ENCODE data around the gene MARCHF6.
A peak's percentile ranks its signal among the peaks of the same experiment; 100 is the strongest.
"Not testable (repeated sequence)": the region's sequence is repeated elsewhere in the genome, so short reads cannot be mapped to it uniquely, and the experiment has no call there.

MARCHF6 gene

GRCh38 chr5:10366310-10367272 is 13.1 kb downstream of the MARCHF6 start:
- TF ChIP-seq JUND (IDR thresholded peaks at IDR 0.05; ENCODE audit: low read depth) = no peak
- peak in 1 of 2 experiments; percentile 58 for DNase-seq (ENCODE audit: low read depth in 1 of 2, low spot score in 1 of 2)
- in situ Hi-C loops (cut with HindIII; ENCODE audit: low pct_unique_long_range_greater_than_20kb, low sequenced_read_pairs) = no loop called here

DNA sequence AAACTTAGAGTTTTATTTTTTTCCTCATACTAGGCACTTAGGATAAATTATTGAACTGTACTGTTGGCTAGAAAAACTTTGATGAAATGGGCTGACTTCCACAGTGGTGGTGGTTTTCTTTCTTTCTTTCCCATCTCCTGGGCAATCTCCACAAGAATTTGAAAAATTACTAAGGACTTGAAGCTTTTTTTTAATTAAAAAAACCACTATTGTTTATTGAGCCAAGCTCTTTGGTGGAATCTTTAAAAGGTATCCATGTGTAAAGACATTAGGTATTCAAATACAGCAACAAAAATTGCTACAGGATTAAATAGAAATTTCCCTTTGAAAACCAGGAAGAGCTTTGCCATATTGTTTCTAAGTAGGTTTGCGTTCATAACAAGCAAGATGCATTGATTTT is 14.1 kb downstream of the MARCHF6 start:
- no peak for TF ChIP-seq JUND (IDR thresholded peaks at IDR 0.05; ENCODE audit: low read depth)
- in situ Hi-C loops (cut with HindIII; ENCODE audit: low pct_unique_long_range_greater_than_20kb, low sequenced_read_pairs) = no loop called here
- no peak for DNase-seq (ENCODE audit: low read depth in 1 of 2, low spot score in 1 of 2)

- in situ Hi-C loops (cut with HindIII; ENCODE audit: low pct_unique_long_range_greater_than_20kb, low sequenced_read_pairs) = no loop called here
- DNase-seq (ENCODE audit: low read depth in 1 of 2, low spot score in 1 of 2) = no peak
- no peak for TF ChIP-seq JUND (IDR thresholded peaks at IDR 0.05; ENCODE audit: low read depth)
Observed at GRCh38 chr5:10370931-10371330, 17.4 kb downstream of the MARCHF6 start.

DNA sequence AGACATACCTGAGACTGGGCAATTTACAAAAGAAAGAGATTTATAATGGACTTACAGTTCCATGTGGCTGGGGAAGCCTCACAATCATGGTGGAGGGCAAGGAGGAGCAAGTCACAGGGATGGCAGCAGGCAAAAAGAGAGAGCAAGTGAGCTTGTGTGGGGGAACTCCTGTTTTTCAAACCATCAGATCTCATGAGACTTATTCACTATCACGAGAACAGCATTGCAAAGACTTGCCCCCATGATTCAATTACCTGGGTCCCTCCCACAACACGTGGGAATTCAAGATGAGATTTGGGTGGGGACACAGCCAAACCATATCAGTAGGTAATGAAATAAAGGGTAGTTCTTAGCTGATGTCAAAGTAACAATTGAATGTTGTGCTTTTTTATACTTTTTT is 17.9 kb downstream of the MARCHF6 start:
- in situ Hi-C loops (cut with HindIII; ENCODE audit: low pct_unique_long_range_greater_than_20kb, low sequenced_read_pairs) = not testable (repeated sequence)

DNA sequence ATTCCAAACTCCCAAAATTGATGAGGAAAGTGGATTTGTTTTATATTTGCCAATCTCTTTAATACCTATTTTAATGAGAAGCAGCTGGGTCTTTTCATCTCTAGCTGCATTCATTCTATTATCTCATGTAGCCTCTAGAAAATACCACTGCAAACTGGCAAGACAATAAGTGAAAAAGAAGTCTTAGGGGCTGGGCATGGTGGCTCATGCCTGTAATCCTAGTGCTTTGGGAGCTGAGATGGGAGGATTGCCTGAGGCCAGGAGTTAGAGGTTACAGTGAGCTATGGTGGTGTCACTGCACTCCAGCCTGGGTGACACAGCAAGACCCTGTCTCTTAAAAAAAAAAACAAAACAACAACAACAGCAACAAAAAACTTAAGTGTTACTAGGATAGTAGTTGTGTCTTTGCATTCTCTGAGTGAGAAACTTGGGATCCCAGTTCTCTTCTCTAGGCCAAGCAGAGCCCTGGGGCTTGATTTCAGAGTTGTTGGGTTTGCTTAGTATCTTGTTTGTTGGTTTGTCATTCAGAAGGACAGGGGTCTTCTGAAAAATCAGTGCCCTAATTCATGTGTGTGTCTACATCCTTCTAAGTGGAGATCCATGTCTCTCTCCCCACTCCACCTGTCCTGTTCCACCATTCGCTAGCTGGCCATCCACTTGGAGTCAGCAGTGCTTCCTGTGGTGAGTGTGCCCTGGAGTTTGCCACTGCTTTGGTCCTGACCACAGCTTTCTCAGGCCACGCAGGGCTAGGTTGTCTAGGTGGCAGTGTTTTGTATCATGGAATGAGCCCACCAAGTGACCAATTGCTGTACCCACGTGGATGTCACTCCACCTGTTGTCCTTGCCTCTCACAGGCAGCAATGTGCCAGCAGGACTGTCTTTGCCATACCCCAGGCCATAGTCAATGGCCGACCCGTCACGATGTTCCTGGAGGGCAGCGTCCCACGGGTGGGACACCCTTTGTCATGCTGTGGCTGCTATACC is 19.5 kb downstream of the MARCHF6 start:
- no peak for TF ChIP-seq JUND (IDR thresholded peaks at IDR 0.05; ENCODE audit: low read depth)
- DNase-seq (ENCODE audit: low read depth in 1 of 2, low spot score in 1 of 2) = no peak
- in situ Hi-C loops (cut with HindIII; ENCODE audit: low pct_unique_long_range_greater_than_20kb, low sequenced_read_pairs) = no loop called here

More for the DNA sequence above, 17.9 kb downstream of the MARCHF6 start:
- DNase-seq (ENCODE audit: low read depth in 1 of 2, low spot score in 1 of 2) = not testable (repeated sequence)

DNA sequence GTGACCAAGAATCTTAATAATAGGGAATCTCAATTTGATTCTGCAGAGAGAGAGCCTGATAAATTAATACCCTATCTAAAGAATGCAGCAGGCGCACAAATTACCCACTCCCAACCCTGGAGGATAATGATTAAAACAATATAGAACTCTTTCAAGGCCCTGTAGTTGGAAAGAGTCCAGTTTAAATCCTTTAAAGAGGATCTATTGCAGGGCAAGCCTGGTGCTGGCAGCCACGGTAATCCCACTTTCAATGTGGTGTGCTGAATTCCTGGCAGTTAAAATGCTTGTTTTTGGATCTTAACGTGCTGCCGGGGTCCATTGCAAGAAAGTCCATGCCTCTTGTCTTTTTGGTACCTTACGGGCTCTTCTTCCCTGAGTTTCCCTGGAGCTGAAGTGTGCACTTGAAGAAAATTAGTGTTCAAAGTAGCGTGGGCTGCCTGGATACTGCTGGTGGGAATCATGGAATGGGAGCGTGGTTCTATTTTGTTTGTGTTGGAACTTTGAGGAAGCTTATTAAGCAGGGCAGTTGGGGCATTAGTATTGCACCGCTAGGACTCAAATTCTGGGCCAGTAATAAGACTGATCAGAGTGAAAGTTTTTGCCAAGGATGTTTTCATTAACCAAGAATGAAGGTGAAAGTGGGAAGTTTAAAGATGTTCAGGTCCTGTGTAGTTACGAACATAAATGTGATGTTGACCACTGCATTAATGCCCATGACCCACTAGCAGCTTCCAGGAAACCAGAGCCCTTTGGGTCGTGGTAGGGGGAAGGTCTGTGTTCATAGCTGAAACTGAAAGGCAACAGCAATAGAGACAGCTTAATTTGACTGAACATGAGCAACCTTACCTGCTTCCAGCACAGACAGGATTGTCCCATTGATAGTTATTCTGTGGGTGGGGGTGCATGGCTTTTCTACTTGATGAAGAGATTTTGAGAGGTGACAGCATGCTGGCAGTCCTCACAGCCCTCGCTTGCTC is 20.8 kb downstream of the MARCHF6 start:
- TF ChIP-seq JUND (IDR thresholded peaks at IDR 0.05; ENCODE audit: low read depth) = no peak
- in situ Hi-C loops (cut with HindIII; ENCODE audit: low pct_unique_long_range_greater_than_20kb, low sequenced_read_pairs) = no loop called here
- DNase-seq (ENCODE audit: low read depth in 1 of 2, low spot score in 1 of 2) = no peak

DNA sequence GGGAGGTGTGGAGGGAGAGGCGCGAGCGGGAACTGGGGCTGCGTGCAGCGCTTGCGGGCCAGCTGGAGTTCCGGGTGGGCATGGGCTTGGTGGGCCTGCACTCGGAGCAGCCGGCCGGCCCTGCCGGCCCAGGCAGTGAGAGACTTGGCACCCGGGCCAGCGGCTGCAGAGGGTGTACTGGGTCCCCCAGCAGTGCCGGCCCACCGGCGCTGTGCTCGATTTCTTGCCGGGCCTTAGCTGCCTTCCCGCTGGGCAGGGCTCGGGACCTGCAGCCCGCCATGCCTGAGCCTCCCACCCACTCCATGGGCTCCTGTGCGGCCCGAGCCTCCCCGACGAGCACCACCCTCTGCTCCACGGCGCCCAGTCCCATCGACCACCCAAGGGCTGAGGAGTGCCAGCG is 21.7 kb downstream of the MARCHF6 start:
- DNase-seq (ENCODE audit: low read depth in 1 of 2, low spot score in 1 of 2); in situ Hi-C loops (cut with HindIII; ENCODE audit: low pct_unique_long_range_greater_than_20kb, low sequenced_read_pairs): not testable (repeated sequence)

DNA sequence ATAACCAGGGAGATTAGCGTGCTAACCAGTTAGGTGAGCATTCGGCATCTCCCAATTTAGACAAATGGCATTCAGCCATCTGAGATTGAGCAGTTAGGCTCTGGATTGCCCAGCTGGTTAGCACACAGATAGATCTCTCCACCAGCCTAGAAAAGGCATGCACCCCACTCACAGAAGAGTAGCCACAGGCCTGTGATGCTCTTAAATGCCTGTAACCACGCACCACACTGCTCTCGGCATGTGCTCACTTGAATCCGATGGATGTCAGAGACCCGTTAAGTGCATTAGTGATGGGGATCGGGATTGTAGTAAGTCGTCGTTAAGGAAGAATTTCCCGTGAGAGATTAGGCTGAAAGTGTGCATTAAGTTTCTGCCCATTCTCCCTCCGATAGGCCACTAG is 23.0 kb downstream of the MARCHF6 start:
- TF ChIP-seq JUND (IDR thresholded peaks at IDR 0.05; ENCODE audit: low read depth) = no peak
- in situ Hi-C loops (cut with HindIII; ENCODE audit: low pct_unique_long_range_greater_than_20kb, low sequenced_read_pairs) = no loop called here

DNA sequence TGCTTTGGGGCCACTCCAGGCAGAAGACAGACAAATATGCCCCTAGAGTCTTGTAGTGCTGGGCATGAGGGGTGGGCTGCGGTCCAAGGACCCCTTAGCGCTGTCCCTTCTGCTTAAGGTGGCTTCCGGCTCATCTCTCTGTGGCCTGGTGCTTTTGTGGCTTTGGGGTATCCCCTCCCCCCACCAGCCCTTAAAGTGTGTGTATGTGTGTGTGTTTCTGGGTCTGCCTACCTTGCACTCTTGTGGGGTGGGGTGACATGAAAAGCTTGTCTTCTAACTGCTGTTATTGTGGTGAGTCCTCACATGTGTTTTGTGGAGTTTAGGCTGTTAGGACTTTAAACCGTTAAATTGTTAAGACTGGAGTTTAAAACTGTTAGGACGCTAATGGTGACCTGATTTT is 23.6 kb downstream of the MARCHF6 start:
- DNase-seq (ENCODE audit: low read depth in 1 of 2, low spot score in 1 of 2) = no peak
- in situ Hi-C loops (cut with HindIII; ENCODE audit: low pct_unique_long_range_greater_than_20kb, low sequenced_read_pairs) = no loop called here

More for the DNA sequence above, 23.0 kb downstream of the MARCHF6 start:
- DNase-seq (ENCODE audit: low read depth in 1 of 2, low spot score in 1 of 2) = no peak

DNA sequence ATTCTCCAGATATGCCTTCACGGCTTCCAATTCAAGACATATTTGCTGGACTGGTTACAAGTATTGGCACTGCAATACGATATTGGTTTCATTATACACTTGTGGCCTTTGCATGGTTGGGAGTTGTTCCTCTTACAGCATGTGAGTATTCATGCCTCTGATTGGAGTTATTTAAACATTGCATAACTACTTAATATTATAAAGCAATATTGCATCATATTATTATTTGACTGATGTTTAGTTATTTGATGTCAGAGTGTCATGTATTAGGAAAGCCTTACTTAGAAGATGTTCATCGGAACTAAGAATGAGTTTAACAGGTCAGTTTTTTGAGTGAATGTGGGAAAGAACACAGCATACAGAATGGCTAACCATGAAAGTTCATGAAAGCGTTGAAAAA is 28.3 kb downstream of the MARCHF6 start:
- DNase-seq (ENCODE audit: low read depth in 1 of 2, low spot score in 1 of 2) = no peak
- in situ Hi-C loops (cut with HindIII; ENCODE audit: low pct_unique_long_range_greater_than_20kb, low sequenced_read_pairs) = no loop called here
- no peak for TF ChIP-seq JUND (IDR thresholded peaks at IDR 0.05; ENCODE audit: low read depth)

More for the DNA sequence above, 23.6 kb downstream of the MARCHF6 start:
- no peak for TF ChIP-seq JUND (IDR thresholded peaks at IDR 0.05; ENCODE audit: low read depth)

DNA sequence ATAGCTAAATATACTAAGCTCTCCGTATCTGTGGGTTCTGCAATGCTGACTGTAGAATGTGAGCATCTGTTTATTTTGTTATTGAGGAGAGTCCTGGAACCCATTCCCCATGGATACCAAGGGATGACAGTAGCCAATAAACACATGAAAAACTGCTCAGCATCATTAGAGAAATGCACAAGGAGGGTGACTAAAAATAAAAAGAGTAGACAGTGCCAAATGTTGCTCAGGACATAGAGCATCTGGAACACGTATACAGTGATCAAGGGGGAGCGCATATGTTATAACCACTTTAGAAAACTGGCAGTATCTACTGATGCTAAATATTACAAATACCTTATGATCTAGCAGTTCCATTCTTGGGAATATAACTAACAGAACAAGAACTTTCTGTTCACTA is 31.0 kb downstream of the MARCHF6 start:
- no peak for DNase-seq (ENCODE audit: low read depth in 1 of 2, low spot score in 1 of 2)
- no peak for TF ChIP-seq JUND (IDR thresholded peaks at IDR 0.05; ENCODE audit: low read depth)
- in situ Hi-C loops (cut with HindIII; ENCODE audit: low pct_unique_long_range_greater_than_20kb, low sequenced_read_pairs) = no loop called here

GRCh38 chr5:10387690-10388089 is 34.2 kb downstream of the MARCHF6 start:
- no peak for DNase-seq (ENCODE audit: low read depth in 1 of 2, low spot score in 1 of 2)
- in situ Hi-C loops (cut with HindIII; ENCODE audit: low pct_unique_long_range_greater_than_20kb, low sequenced_read_pairs) = no loop called here
- no peak for TF ChIP-seq JUND (IDR thresholded peaks at IDR 0.05; ENCODE audit: low read depth)
